B cell (primary cell): ENCODE measurements around the gene BECN2.

Experiments
- CTCF ChIP-seq: fragments of 200-600 bp; IDR thresholded peaks from one replicate; pipeline ENCODE4 v1.8.0; 2022; ENCODE audit warnings: antibody characterized with exemption, mild to moderate bottlenecking
- EZH2 ChIP-seq: IDR thresholded peaks from 2 replicates; pipeline ENCODE4 v1.6.1; 2012; ENCODE audit warnings: borderline replicate concordance, low read depth, mild to moderate bottlenecking, moderate library complexity, low read length; ENCODE audit not compliant: insufficient read depth, poor library complexity, severe bottlenecking

DNA sequence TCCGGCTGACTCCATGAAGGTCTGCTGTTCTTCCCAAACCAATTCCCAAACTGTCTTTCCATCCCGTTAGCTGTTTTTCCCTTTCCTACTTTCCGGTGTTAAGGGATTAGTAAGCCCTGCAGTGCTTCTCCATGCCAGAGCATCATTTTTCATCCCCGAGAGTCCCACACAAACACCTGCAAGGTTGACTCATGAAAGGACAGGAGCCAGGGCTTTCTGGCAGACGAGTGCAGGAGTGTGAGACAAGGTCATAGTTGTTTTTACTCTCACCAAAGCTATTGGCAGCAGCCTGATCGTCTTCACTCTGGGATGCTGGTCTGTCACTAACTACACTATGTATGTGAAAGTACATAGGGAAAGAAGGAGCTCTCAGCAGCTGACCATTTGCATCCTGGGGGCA, 10.2 kb upstream of the BECN2 start:
- no peak for TF ChIP-seq CTCF
- no peak for TF ChIP-seq EZH2
